ENCODE data around the gene MLLT3.

MLLT3 gene

GRCh38 chr9:20367855-20368254 lies 254.4 kb downstream of the MLLT3 start:
- POLR2A ChIA-PET = no interaction called here
- CTCF ChIA-PET = interaction anchor here (0.9 kb wide), 1 partner anchor 11 kb away, joined by 4 read pairs; no protein-coding TSS in a partner anchor
- no peak for TF ChIP-seq CTCF (IDR thresholded peaks at IDR 0.05; ENCODE audit: insufficient read depth, low read length, missing control alignments)

GRCh38 chr9:20364959-20365358 lies 257.3 kb downstream of the MLLT3 start:
- ChIA-PET CTCF (no interaction called here), POLR2A (no interaction called here)
- DNase-seq (ENCODE audit: low read depth, low spot score) = no peak
- TF ChIP-seq CTCF (IDR thresholded peaks at IDR 0.05; ENCODE audit: insufficient read depth, low read length, missing control alignments) = no peak
- H3K4me3 ChIP-seq (ENCODE audit: low read depth, low read length) = no peak overlapping the region

More at GRCh38 chr9:20367855-20368254, 254.4 kb downstream of the MLLT3 start:
- DNase-seq (ENCODE audit: low read depth, low spot score) = no peak
- no peak overlapping the region for H3K4me3 ChIP-seq (ENCODE audit: low read depth, low read length)

- CTCF ChIA-PET = no interaction called here
- DNase-seq (ENCODE audit: low read depth, low spot score) = no peak
- TF ChIP-seq CTCF (IDR thresholded peaks at IDR 0.05; ENCODE audit: insufficient read depth, low read length, missing control alignments) = no peak
- no peak overlapping the region for H3K4me3 ChIP-seq (ENCODE audit: low read depth, low read length)
- POLR2A ChIA-PET = no interaction called here
Observed at GRCh38 chr9:20363233-20363632, 259.1 kb downstream of the MLLT3 start.

DNA sequence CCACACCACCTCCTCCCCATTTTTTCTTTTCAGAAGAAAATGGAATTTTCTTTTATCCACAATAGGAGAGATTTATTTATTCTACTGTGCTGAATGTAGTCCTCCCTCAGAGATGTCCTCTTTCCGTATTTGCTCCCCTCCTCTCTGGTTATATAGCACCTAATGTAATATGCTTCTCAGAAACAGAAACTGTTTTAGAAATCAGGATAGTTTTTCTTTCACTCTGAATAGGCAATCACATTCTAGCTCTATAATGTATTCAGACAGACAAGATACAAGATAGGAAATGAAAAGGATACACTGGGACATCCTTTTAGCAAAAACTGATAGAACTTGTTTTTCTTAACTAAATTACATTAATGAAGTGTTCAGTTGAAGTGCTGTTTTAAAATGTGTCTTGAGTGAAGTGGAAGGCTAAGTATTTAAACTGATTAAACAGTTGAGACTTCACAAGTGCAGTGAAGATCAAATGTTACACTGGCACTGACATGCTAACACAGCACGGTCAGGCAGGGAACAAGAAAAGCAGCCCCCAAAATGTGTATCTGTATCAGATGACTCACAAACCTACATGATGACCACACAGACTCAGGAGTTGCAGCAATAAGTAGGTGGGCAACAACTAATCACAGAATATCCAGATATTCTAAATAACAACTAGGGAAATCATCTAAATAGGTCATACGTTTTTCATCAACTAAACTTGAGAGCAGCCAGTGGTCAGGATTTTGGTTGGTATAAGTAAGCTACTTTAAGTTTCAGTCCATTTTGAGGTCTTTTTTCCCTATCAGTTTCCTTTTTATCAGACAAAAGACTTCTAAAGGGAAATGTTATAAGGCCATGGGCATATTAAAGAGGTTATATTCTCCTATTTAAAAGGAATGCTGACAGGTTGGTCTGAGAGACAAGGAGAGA lies 260.4 kb downstream of the MLLT3 start:
- CTCF ChIA-PET = interaction anchor here (1.4 kb wide), 1 partner anchor 749 kb away, joined by 5 read pairs; no protein-coding TSS in a partner anchor
- DNase-seq (ENCODE audit: low read depth, low spot score) = no peak
- H3K4me3 ChIP-seq (ENCODE audit: low read depth, low read length) = no peak overlapping the region
- POLR2A ChIA-PET = no interaction called here
- TF ChIP-seq CTCF (IDR thresholded peaks at IDR 0.05; ENCODE audit: insufficient read depth, low read length, missing control alignments) = no peak

- no peak overlapping the region for H3K4me3 ChIP-seq (ENCODE audit: low read depth, low read length)
- ChIA-PET POLR2A (no interaction called here), CTCF (interaction anchor here (1.4 kb wide), 1 partner anchor 749 kb away, joined by 5 read pairs; no protein-coding TSS in a partner anchor)
- DNase-seq (ENCODE audit: low read depth, low spot score) = no peak
- TF ChIP-seq CTCF (IDR thresholded peaks at IDR 0.05; ENCODE audit: insufficient read depth, low read length, missing control alignments) = no peak
Observed at GRCh38 chr9:20361229-20361628, 261.1 kb downstream of the MLLT3 start.

- no peak for TF ChIP-seq CTCF (IDR thresholded peaks at IDR 0.05; ENCODE audit: insufficient read depth, low read length, missing control alignments)
- no peak for DNase-seq (ENCODE audit: low read depth, low spot score)
- ChIA-PET POLR2A (no interaction called here), CTCF (interaction anchor here (0.6 to 4.5 kb wide), 6 partner anchors 22 to 740 kb away, joined by 3 to 55 read pairs (median 6); partner anchors contain the start of gene MLLT3)
- no peak overlapping the region for H3K4me3 ChIP-seq (ENCODE audit: low read depth, low read length)
Observed at GRCh38 chr9:20358207-20358606, 264.1 kb downstream of the MLLT3 start.

Measured in AG04449 (cell line).